Sigmoid colon (tissue), 4 donors: Measurements from ENCODE around the gene YARS1.

ENCODE experiments used
- CTCF ChIP-seq, 4 experiments: fragments of 450-650 bp in 3 of 4; fragments of 200-600 bp in 1 of 4; IDR thresholded peaks; one replicate each; pipeline ENCODE4 v1.5.1; 2016 to 2019; ENCODE audit warnings: antibody characterized with exemption in 4 of 4, mild to moderate bottlenecking in 3 of 4, moderate library complexity in 2 of 4
- EP300 ChIP-seq, 4 donors: sonication (generic); formaldehyde crosslinking; IDR thresholded peaks; one replicate each; pipeline ENCODE4 v1.6.1; 2017; ENCODE audit warnings: antibody characterized with exemption in 4 of 4
- POLR2A ChIP-seq, 2 donors: fragments of 450-650 bp; IDR thresholded peaks; one replicate each; pipeline ENCODE4 v1.6.1; 2016; ENCODE audit warnings: antibody characterized with exemption in 2 of 2, mild to moderate bottlenecking in 2 of 2, moderate library complexity in 2 of 2
- POLR2AphosphoS5 ChIP-seq, 4 donors: sonication (generic); formaldehyde crosslinking; IDR thresholded peaks; one replicate each; pipeline ENCODE4 v1.6.1; 2017; ENCODE audit warnings: antibody characterized with exemption in 4 of 4

- TF ChIP-seq CTCF (IDR thresholded peaks at IDR 0.05), result no peak
- TF ChIP-seq POLR2AphosphoS5 (IDR thresholded peaks at IDR 0.05), result no peak
- peak in 1 of 2 donors; percentile 42 for TF ChIP-seq POLR2A (IDR thresholded peaks at IDR 0.05)
- TF ChIP-seq EP300 (IDR thresholded peaks at IDR 0.05), result no peak
Measured at GRCh38 chr1:32742956-32743355, 74.2 kb downstream of the YARS1 start.
